ENCODE measurements around the gene MAP3K13.

The MAP3K13 gene

GRCh38 chr3:185517387-185518130 is 154.6 kb downstream of the MAP3K13 start:
- no peak for DNase-seq

DNA sequence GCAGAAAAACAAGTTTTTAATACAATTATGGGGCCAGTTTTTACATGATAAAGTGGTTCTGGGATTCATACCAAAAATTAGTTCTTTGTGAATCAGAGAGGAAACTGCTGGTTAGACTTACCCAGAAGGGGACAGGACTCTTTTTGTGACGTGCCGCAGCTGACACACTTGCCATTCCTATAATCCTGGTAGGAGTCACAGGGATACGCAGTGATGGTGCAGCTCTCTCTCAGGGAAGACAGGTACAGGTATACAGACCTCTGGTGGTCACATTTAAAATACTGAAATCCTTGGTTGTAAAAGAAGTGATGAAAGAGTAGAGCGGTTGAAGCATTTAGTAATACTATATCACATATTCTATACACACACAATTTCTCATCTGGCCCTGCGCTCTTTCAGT is 156.1 kb downstream of the MAP3K13 start:
- no peak for DNase-seq

GRCh38 chr3:185521349-185522138 is 158.6 kb downstream of the MAP3K13 start:
- no peak for DNase-seq

- no peak for DNase-seq
Measured at GRCh38 chr3:185526349-185526951, 163.5 kb downstream of the MAP3K13 start.

DNA sequence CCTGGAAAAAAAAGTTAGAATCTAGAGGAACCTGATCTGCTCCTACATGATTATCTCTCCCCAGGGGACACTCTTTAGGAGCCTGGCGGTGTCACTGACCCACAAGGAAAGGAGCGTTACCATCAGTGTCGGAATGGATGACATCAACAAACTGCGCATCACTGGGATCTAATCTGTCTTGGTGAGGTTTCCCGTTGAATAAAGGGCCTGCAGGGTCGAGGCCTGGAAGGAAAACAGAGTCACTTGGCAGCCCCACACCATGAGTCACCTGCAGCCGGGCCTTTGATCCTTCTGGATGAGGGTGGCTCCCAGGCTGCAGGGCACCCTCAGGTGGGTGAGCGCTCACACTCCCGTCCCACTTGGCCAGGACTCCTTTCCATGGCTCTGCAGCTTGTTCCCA is 164.4 kb downstream of the MAP3K13 start:
- no peak for DNase-seq

DNA sequence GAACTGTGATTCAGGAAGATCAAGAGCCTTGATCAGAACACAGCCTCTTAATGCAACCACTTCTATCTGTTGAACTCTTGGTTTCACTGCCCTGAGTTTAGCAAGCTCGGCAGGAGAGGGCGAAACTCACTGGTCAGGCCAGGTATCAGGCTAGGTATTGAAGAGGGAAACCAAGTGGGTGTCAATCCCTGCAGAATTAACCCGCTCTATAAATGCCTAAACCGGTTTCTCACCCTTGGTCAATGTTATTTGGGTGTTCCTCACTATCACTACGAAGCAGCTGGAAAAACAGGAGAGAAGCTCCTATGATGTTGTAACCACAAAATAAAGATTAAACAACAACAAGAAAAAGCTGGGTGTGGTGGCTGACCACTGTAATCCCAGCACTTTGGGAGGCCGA is 165.6 kb downstream of the MAP3K13 start:
- no peak for DNase-seq

DNA sequence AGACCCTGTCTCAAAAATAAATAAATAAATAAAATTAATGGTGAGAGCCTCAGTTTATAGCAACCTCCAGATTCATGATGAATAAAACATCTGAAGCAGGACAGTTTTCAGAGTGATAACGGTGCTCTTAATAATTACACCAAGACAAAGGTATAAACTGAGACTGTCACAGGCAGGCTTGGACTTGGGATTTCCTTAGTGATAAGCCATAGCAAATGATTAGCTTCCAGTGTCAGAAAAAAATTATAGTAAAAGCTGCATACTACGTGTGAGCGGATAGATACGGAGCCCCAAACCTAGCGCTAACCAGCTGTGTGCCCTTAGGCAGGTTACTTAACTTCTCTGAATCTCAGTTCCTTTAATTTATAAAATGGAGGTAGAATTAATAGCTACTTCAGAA is 167.9 kb downstream of the MAP3K13 start:
- DNase-seq = no peak

DNA sequence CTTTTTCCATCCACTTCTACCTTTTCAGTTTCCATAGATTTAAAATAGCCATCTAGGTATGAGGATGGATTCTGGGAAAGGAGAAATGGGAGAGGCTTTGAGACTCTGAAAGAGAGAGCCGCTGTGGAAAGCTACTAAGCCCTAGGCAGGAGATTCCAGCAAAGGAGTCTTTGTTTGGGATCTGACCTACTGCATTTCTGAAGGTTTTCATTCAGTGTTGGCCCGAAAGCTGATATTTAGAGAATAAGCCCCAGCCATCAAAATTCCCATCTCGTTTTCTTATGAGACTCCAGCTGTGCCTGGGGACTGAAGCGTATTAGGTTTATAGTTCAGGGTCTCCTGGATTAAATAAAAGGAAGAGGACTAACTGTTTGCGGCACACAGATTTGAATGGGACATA is 170.0 kb downstream of the MAP3K13 start:
- DNase-seq = no peak

GRCh38 chr3:185534511-185534910 is 171.6 kb downstream of the MAP3K13 start:
- no peak for DNase-seq

DNA sequence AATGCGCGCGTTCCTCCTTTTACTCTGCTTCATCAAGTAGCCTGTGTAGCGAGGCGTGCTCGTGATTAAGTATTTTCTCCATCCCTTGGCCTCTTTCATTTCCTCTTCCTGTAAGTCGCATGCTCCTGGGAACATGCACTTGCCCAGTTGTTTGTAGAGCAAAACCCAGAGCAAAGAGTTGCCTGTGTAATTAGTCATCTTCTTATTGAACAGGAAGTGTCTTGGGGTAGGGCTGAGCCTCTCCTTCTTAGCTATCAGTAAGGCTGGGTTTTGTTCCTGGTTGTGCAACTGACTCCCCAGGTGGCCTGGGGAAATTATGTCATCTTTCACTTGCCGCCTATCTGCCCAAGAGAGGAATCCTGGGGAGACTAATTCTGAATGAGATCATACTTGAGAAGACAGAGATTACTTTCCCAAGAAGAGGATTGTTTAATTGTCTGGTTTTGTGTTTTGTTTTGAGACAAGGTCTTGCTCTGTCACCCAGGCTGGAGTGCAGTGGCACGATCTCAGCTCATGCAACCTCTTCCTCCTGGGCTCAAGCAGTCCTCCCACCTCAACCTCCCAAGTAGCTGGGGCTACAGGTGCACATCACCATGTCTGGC is 174.5 kb downstream of the MAP3K13 start:
- no peak for DNase-seq
